ENCODE results near the gene ITSN1.

Gene ITSN1

DNA sequence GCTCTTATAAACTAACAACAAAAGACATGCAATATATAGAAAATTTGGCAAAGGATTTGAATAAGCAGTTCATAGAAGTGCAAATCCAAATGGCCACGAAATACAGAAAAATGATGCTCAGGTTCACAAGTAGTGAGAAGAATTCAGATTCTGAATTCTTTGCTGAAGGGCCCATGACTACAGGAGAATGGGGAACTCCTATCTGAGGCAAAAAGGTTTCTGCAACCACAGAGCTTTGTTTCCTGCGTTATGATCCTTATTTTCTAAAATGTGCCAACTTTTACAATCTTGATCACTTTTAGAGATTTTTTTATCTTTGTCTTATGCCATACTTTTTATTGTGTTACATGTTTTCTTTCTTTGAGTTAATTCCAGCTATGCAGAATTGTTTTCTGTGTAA is 91.3 kb downstream of the ITSN1 start:
- FAIRE-seq = no peak

DNA sequence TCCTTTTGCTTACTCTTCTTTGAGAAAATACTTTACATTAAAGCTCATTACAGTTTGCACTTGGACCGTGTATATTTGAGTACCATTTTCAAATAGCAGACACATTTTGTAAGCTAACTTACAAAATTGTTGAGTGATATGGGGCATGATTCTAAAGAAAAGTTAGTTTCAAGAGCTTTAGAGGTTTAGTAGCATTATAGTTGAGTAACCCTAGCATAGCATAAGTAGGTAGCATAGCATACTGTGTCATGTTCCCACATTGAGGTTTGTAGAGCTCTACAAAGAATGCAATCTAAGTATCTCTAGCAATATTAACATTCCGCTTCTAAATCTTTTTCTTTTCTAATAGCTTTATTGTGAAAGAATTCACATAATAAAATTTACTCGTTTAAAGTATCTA is 92.0 kb downstream of the ITSN1 start:
- no peak for FAIRE-seq

DNA sequence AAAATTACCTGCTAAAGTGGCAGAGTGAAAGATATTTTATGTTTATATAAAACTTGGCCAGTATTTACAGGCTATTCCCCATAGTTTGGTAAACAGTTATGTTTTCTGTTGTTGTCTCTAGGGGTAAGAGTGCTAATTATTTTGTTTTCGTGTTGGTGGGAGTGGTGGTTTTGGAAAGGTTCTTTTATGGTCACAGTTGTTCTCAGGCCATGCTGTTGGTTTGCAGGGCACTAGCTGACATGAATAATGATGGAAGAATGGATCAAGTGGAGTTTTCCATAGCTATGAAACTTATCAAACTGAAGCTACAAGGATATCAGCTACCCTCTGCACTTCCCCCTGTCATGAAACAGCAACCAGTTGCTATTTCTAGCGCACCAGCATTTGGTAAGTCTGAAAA is 92.5 kb downstream of the ITSN1 start:
- FAIRE-seq = no peak

DNA sequence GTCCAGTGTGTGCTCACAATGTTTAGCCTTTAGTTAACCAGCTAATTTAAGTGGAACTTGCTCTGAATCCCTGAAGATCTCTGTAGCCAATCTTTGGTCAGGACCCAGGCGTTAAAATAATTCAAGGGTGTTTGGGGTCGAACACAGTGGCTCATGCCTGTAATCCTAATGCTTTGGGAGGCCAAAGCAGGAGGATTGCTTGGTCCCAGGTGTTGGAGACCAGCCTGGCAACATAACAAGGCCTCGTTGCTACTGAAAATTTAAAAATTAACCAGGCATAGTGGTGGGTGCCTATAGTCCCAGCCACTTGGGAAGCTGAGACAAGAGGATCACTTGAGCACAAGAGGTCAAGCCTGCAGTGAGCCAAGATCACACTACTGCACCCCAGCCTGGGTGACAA is 94.3 kb downstream of the ITSN1 start:
- no peak for FAIRE-seq

DNA sequence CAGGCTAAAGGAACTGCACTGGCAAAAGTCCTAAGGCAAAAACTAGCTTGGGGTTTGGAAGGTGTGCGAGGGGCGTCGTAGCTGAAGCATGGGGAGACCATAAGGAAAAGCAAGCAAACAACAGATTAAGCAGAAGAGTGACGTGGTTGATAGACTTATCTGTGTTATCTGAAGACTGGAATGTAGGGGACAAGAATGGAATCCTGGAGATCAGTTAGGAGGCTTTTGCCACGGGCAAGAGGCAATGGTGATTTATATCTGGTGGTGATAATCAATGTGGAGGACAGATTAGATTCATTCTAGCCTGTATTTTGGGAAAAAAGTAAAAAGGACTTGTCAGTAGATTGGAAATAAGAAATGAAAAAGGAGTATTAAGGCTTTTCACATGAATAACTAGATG is 97.4 kb downstream of the ITSN1 start:
- FAIRE-seq = no peak

DNA sequence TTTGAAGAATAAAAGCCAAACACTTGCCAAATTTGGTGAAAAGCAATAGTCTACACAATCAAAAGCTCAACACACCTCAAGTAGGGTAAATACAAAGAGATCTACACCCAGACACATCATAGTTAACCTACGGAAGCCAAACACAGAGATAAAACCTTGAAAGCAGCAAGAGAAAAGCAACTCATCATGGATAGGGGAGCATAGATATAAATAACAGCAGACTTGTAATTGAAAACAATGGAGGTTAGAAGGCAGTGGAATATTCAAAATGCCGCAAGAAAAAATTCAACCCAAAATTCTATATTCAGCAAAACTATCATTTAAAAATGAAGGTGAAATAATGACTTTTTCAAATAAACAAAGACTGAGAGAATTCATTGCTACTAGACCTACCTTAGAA is 105.1 kb downstream of the ITSN1 start:
- no peak for FAIRE-seq

DNA sequence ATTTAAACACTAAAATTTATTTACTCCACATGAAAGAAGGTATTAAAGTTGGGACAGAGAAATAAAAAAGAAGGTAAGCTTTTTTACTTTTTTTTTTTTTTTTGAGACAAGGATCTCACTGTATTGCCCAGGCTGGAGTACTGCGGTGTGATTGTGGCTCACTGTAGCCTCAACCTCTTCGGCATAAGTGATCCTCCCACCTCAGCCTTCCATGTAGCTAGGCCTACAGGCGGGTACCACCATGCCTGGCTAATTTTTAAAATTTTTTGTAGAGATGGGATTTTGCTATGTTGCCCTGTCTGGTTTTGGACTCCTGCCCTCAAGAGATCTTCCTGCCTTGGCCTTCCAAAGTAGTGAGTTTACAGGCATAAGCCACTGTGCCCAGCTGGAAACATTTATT is 106.6 kb downstream of the ITSN1 start:
- no peak for FAIRE-seq

DNA sequence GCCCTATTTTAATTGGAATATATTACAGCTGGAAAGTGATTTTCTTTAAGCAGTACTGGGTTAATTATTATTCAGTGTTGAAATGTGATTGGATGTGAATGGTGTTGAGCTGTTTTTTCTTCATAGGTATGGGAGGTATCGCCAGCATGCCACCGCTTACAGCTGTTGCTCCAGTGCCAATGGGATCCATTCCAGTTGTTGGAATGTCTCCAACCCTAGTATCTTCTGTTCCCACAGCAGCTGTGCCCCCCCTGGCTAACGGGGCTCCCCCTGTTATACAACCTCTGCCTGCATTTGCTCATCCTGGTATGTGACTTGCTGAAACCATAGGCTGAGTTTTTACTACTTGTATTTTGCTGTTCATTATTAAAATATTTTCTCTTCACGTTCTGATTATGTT is 107.7 kb downstream of the ITSN1 start:
- no peak for FAIRE-seq

DNA sequence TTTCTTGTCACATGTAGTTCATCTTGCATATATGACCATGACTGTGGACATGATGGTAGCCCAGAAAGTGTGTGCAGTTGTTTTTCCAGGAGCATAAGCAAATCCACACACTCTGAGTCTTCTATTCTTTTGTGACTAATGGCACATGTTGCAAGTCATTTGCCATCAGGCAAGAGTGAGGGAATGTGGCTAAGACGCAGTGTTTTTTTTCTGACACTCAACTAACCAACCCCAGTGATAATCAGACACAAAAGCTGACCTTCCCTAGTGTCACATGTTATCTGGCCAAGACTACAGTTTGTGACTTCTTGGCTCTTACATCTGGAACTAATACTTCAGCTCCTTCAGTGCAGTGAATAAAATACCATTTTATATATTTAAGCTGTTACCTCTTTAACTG is 108.8 kb downstream of the ITSN1 start:
- FAIRE-seq = no peak

DNA sequence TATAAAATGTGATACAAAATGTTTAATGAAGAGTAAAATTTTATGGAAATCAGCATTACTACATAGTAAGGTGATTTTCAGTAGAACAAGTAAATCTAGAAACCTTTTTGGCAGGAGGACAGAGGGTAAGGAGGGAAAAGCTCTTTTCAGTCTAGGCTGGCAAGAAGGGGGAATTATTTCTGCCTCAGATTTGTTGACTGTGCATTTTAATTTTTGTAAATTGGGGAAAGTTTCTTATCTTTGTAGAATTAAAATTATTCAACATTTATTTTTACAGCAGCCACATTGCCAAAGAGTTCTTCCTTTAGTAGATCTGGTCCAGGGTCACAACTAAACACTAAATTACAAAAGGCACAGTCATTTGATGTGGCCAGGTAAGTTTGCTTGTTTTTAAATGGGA is 109.2 kb downstream of the ITSN1 start:
- FAIRE-seq = no peak

DNA sequence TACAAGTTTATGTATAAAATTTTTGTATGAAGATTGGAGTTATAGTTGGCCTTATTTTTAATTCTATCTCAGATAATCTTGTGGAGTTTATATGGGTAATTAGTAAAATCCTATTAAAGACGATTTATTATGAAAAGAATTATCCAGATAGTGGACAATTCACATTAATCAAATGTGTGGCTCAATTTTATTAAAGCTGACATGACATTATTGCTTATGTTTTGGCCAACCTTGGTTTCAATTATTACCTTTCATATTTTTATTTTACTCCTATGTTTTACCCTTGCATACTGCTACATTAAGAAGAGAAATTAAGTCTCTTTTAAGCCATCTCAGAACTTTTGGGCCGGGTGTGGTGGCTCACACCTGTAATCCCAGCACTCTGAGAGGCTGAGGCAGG is 110.0 kb downstream of the ITSN1 start:
- FAIRE-seq = no peak

DNA sequence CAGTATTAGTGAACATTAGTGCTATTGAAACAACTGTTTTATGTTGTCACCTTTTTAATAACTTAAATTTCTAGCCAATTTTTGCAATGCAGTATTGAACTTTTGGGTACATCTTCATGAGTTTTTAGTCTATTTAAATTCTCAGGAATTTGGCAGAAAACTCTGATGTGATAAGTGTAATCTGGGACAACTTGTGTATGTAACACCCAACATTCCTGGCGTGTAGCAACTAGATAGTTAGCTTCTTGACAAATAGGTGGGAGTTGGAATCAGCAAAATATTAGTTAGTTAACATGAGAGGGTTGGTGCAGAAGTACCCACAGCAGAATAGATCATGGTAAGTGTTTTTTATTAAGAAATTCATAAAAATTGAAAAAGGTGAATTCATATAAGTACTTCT is 111.6 kb downstream of the ITSN1 start:
- FAIRE-seq = no peak

DNA sequence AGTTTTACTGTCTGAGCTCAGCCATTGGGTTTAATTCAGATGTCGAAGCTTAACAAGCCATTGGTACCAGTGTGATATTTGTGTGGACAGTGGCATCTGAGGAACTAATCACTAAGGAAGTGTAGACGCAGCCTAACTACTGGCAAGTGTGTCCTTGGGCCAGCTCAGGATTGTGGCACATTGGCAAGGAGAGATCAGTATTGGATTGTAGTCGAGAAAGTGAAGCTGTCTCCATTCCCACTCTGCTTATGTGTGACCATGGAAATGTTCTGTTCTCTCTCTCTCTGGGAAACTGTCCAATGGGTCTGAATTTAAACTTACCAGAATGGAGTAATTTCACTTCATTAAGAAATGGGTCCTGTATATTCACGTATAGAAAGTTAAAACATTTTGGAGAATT is 112.2 kb downstream of the ITSN1 start:
- FAIRE-seq = no peak

DNA sequence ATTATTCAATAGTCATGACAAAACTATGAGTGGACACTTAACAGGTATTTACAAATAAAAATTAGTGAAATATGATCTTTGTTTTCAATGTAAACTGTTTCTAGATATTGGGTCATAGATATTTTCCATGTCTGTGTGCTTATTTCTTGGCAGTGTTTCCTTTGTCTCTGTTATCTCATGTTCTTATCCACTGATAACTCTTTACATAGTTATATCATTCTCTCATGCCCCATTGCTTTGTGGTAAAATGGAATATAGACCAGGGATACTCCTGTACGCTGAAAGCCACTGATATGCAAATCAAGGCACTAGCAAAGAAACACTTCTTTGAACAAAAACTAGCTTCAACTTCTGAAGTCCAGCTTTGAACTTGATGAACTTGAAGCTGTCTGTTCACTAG is 113.1 kb downstream of the ITSN1 start:
- FAIRE-seq = no peak

DNA sequence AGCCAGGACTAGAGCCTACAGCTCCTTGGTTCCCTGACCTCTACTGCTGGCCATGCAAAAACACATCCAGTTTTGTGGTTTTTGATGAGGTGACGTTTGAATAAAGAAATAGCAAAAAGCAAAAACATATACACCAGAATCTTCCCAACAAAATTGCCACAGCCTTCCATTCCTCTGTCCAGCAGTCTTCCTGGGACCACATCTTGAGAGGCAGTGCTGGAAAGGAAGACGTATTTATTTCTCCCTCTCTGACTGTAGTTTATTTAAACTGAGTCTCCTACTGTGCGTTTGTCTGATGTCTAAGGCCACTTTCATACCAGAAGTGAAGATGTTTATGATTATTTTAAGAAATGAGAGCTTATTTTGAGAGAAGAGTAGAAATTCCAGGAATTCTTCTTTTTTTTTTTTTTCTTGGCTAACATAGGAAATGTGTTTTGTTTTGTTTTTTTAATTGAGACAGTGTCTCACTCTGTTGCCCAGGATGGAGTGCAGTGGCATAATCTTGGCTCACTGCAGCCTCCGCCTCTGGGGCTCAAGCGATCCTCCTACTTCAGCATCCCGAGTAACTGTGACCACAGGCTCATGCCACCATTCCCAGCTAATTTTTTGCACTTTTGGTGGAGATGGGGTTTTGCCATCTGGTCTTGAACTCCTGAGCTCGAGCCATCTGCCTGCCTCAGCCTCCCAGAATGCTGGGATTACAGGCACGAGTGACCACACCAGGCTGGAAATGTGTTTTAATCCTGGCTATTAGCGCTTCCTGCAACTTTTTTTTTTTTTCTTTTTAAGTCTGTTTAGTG is 118.5 kb downstream of the ITSN1 start:
- FAIRE-seq = no peak

DNA sequence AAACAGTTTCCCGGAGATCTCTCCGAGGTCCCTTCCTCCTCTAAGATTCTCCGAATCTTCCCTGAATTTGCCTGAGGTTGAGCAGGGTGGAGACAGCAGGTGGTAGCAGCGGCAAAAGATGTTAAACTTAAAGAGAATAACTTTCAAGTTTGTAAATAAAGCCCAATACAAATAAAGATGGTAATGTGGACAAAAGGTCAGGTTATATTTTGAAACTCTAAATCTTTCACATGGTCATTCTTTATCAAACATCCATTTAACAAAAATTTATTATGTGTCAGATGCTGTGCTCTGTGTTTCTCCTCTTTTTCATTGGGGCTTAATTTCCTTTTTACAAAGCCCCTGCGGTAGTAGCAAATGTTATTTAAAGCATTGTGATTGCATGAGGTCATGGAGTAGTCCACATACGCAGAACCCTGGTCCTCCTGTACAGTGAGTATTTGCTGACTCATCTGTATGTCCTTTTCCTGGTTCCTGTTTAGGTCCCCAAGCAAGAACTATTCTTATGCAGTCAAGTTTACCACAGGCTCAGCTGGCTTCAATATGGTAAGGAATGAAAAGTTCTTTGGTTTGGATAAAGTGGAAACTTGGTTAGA is 119.2 kb downstream of the ITSN1 start:
- FAIRE-seq = no peak

DNA sequence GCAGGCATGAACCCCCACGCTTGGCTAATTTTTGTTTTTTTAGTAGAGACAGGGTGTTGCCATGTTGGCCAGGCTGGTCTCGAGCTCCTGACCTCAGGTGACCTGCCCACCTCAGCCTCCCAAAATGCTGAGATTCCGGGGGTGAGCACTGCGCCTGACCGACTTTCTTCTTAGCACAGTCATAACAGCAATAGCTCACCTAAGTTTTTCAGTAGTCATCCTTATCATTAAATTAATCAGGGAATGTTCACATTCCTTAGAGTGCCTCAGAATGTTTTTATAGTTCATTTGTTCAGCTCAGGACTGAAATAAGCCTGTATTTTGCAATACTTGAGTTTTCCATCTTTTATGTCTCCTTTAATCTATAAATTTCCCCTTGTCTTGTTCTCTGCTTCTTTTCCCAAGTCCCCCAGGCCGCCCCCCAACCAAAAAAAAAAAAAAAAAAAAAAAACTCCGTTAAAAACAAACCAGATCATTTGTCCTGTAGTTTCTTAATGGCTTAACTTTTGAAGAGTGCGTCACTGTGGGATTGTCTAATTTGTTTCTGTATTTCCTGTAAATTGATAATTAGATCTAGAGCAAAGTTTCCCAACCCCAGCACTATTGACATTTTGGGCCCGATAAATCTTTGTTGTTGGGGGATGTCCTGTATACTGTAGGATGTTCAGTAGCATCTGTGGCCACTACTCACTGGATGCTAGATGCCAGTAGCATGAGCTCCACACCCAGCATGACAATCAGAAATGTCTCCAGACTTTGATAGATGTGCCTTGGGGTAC is 120.7 kb downstream of the ITSN1 start:
- FAIRE-seq = no peak

DNA sequence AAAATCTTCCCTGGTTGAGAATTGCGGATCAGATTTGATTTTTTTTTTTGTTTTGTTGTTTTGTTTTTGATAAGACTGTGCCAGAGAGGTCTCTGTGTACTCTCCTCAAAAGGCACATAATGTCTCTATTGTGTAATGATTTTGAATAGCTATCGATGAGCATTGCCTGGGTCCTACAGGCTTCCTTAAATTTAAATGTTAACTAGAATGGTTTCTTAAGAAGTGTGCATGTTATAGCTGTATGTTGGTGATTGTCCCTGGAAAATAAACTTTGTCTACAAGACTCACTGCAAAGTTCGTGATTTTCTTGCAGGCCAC is 121.2 kb downstream of the ITSN1 start:
- FAIRE-seq = no peak

DNA sequence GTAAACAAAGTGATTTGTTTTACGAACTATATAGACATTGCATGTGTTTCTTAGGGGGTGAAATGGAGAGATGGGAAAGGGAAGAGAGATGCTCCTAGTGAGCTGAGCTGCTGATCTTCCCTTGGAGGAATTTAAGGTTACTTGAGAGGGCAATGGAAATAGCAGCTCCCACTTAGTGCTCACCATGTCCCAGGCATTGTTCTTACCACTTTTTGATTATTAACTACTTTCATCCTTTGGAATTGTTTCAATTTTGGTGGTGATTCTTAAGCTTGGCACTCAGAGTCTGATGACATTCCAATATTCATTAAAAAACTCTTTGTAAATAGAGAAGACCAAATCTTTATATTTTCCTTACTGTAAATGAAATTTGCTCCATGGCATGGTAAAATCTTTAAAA is 124.9 kb downstream of the ITSN1 start:
- FAIRE-seq = no peak

DNA sequence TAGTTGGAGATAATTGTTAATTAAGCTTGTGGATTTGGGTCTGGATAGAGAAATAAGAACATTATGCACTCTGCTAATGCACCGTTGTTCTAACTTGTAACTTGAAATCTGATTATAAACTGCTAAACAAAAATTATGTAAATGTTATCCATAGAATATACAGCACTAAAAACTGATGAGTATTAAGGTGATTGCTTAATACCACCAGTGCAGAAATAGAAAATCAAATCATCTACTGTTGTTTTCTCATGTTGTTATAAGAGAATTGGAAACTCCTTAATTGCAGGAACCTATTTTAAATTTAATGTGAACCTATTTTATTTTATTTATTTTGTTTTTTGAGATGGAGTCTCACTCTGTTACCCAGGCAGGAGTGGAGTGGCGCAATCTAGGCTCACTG is 125.7 kb downstream of the ITSN1 start:
- FAIRE-seq = no peak

DNA sequence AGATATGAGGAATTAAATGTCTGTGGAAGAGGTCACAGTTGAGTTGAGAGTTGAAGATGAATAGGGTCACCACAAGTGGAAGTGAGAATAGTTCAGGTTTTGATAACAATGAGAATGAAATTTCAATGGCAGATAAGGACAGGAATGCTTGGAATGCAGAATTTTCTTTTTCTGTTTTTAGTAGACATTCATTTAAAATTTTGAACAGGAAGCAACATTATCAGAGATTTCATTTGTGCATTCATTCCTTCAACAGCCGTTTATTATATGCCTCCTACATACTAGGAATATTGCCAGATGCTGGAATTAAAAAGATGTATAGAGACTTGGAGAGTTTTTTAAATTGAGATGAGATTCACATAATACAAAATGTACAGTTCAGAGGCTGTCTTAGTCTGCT is 126.8 kb downstream of the ITSN1 start:
- no peak for FAIRE-seq

DNA sequence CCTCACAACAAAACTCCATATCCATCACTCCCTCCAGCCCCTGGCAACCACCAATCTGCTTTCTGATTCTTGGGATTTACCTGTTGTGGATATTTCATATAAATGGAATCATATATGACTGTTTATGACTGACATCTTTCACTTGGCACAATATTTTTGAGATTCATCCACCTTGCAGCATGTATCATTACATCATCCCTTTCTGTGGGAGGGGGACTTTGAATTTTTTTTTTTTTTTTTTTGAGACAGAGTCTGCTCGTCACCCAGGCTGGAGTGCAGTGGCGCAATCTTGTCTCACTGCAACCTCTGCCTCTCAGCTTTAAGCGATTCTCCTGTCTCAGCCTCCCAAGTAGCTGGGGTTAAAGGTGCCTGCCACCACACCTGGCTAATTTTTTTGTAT is 128.2 kb downstream of the ITSN1 start:
- no peak for FAIRE-seq

DNA sequence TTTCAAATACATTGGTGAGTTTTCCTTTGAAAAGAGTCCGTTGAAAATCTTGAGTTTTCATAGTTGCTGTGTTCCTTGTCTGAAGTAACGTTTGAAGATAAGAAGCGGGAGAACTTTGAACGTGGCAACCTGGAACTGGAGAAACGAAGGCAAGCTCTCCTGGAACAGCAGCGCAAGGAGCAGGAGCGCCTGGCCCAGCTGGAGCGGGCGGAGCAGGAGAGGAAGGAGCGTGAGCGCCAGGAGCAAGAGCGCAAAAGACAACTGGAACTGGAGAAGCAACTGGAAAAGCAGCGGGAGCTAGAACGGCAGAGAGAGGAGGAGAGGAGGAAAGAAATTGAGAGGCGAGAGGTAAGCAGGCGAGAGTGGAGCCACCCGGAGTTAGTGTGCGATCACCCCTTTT is 129.7 kb downstream of the ITSN1 start:
- FAIRE-seq = no peak

DNA sequence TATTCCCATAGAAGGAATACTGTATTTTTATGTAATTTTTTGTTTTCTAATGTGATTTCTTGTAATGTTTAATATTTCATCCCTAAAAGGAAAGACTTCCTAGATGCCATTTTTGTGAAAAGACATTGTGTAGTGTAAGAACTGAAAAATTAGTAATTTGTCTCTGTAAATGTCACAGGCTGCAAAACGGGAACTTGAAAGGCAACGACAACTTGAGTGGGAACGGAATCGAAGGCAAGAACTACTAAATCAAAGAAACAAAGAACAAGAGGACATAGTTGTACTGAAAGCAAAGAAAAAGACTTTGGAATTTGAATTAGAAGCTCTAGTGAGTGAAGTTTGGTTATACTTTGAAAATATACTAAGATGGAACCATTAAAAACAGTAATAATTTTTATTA is 132.2 kb downstream of the ITSN1 start:
- no peak for FAIRE-seq

All from islet of Langerhans (tissue), 1 donor.